Measurements from ENCODE around the gene MYL6. TPM values are rescaled to one million over a fixed set of nuclear protein-coding genes. Genes with fewer than 3 reads are reported as not detected.
"Not testable (repeated sequence)": the region's sequence is repeated elsewhere in the genome, so short reads cannot be mapped to it uniquely, and the experiment has no call there.

Gene MYL6
- total RNA-seq, 1 donor from 2014 or later, result 1,365 TPM

- H3K27me3 ChIP-seq (ENCODE audit: control insufficient read depth, insufficient read depth, low read length), result no peaks in the 10 kb centered on the region
- peak; percentile 58 for TF ChIP-seq CTCF (IDR thresholded peaks at IDR 0.05; ENCODE audit: insufficient read depth, low read length, poor library complexity, severe bottlenecking)
- DNase-seq (ENCODE audit: low read depth), result no peak
These were observed 31.1 kb downstream of the MYL6 start, which contains the start of gene SMARCC2 for GRCh38 chr12:56189099-56189917. TSS of gene SMARCC2 (minus strand) at chr12:56189483. CDS start at chr12:56189461, 22 bp downstream.

GRCh38 chr12:56189918-56190694, 31.9 kb downstream of the MYL6 start:
- Histone ChIP-seq H3K27me3 (ENCODE audit: control insufficient read depth, insufficient read depth, low read length) (no peaks in the 10 kb centered on the region), H3K4me3 (ENCODE audit: low read depth, low read length) (peak overlapping the region; percentile 77), H3K36me3 (ENCODE audit: control insufficient read depth, insufficient read depth, low read length) (no peaks in the 10 kb centered on the region)
- TF ChIP-seq CTCF (IDR thresholded peaks at IDR 0.05; ENCODE audit: insufficient read depth, low read length, poor library complexity, severe bottlenecking), result no peak
- no peak for DNase-seq (ENCODE audit: low read depth)

More at GRCh38 chr12:56189099-56189917, 31.1 kb downstream of the MYL6 start, which contains the start of gene SMARCC2:
- peak within 1 kb of the TSS; percentile 79 for H3K4me3 ChIP-seq (ENCODE audit: low read depth, low read length)
- no peaks in the 10 kb centered on the region for H3K36me3 ChIP-seq (ENCODE audit: control insufficient read depth, insufficient read depth, low read length)

DNA sequence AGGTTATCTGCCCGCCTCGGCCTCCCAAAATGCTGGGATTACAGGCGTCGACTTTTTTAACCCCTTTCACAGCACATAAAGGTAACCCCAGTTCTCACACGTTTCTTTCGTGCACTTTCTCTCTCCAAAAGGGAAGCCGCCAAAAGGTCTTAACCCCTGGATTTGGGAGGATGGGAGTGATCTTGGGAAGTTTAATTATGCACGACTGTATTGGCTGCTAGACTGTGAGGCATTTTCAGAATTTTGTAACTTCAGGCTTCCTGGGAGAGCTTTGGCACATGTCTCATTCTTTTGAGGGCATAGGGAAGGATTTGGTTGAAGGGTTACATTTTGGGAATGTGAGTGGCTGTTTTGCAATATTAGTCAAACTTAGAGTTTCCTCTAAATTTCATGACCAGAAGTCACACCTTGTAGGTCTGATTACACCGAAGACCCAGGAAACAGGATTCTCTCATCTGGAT, 32.6 kb downstream of the MYL6 start:
- H3K27me3 ChIP-seq (ENCODE audit: control insufficient read depth, insufficient read depth, low read length), result no peaks in the 10 kb centered on the region
- H3K4me3 ChIP-seq (ENCODE audit: low read depth, low read length), result peak overlapping the region; percentile 77
- no peak for DNase-seq (ENCODE audit: low read depth)
- TF ChIP-seq CTCF (IDR thresholded peaks at IDR 0.05; ENCODE audit: insufficient read depth, low read length, poor library complexity, severe bottlenecking), result no peak
- no peaks in the 10 kb centered on the region for H3K36me3 ChIP-seq (ENCODE audit: control insufficient read depth, insufficient read depth, low read length)

DNA sequence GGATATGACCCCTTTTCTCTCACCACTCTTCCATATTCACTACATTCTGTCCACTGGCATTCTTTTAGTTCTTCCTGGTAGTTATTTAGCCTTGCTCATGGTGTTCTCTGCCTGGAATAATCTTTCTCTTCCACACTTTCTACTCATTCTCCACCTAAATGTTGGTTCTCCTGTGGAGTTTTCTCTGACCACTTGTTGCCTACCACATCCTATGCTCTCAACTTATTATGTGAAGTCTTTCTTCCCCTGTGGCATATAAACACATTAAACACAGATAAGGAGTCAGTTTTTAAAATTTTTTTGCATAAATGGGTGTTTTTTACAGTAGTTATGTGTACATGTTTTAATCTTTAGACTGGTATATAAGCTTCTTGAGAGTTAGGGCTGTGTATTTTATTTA, 34.4 kb downstream of the MYL6 start:
- TF ChIP-seq CTCF (IDR thresholded peaks at IDR 0.05; ENCODE audit: insufficient read depth, low read length, poor library complexity, severe bottlenecking), result no peak
- Histone ChIP-seq H3K36me3 (ENCODE audit: control insufficient read depth, insufficient read depth, low read length) (no peaks in the 10 kb centered on the region), H3K4me3 (ENCODE audit: low read depth, low read length) (no peak overlapping the region), H3K27me3 (ENCODE audit: control insufficient read depth, insufficient read depth, low read length) (no peaks in the 10 kb centered on the region)
- DNase-seq (ENCODE audit: low read depth), result no peak

- H3K27me3 ChIP-seq (ENCODE audit: control insufficient read depth, insufficient read depth, low read length), result no peaks in the 10 kb centered on the region
- H3K36me3 ChIP-seq (ENCODE audit: control insufficient read depth, insufficient read depth, low read length), result no peaks in the 10 kb centered on the region
- no peak for DNase-seq (ENCODE audit: low read depth)
- no peak overlapping the region for H3K4me3 ChIP-seq (ENCODE audit: low read depth, low read length)
- peak; percentile 81 for TF ChIP-seq CTCF (IDR thresholded peaks at IDR 0.05; ENCODE audit: insufficient read depth, low read length, poor library complexity, severe bottlenecking)
These were observed 34.9 kb downstream of the MYL6 start for GRCh38 chr12:56193025-56193578.

- not testable (repeated sequence) for H3K27me3 ChIP-seq (ENCODE audit: control insufficient read depth, insufficient read depth, low read length); H3K4me3 ChIP-seq (ENCODE audit: low read depth, low read length); H3K36me3 ChIP-seq (ENCODE audit: control insufficient read depth, insufficient read depth, low read length)
- peak; percentile 19 for DNase-seq (ENCODE audit: low read depth)
These were observed 38.8 kb downstream of the MYL6 start for GRCh38 chr12:56196818-56197550.

Data from kidney epithelial cell (primary cell).